ENCODE results near the gene ERMAP.

GRCh38 chr1:42860339-42861013 is 43.6 kb downstream of the ERMAP start:
- TF ChIP-seq CTCF (IDR thresholded peaks at IDR 0.05 in 8 of 11, conservative IDR thresholded peaks at IDR 0.05 in 3 of 11), result no peak
- no peak for TF ChIP-seq POLR2A (IDR thresholded peaks at IDR 0.05)
- no peak for TF ChIP-seq POLR2AphosphoS5 (IDR thresholded peaks at IDR 0.05)
